GM21529 (cell line): ENCODE data around the gene DPYD.

Source experiments
- ATAC-seq: cut with Tn5 transposase; IDR thresholded peaks from one replicate; pipeline ENCODE4 v1.9.1; 2021; ENCODE audit not compliant: unreplicated experiment

The DPYD gene

DNA sequence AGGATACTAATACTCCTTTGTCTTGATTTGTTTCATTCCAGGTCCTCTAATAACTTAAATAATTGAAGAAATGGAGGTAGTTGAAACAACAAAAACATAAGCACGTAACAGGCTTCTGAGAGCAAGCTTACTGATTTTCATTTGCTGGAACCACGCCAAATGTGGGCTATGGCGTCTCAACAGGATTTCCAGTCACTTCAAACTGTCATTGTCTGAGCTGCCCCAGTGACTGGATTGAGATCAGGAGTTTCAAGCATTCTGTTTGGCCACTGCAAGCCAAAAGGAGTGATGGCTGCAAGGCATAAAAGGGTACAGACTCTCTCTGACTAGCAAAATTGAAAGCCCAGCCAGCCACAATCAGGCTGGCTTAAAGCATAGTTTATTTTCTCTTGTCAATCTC lies 289.9 kb downstream of the DPYD start:
- no peak for ATAC-seq

DNA sequence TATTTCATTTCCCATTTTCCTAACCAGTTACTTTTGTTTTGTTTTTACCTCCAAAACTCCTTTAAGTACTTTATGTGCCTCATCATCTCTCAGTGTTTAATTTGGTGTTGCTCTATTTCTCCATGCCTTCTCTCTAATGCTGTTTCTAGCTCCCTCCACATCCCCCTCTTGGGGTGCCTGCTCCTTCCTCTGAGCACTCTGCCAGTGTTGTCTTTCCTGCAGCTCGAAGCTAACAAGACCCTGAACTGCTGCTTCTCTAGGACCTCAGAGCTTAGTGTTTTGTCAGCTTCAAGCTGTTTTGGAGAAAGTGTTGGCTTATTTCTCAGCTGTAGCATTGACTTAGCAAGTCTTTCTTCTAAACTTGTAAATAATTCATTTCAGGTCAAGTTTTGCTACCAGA lies 290.6 kb downstream of the DPYD start:
- no peak for ATAC-seq

DNA sequence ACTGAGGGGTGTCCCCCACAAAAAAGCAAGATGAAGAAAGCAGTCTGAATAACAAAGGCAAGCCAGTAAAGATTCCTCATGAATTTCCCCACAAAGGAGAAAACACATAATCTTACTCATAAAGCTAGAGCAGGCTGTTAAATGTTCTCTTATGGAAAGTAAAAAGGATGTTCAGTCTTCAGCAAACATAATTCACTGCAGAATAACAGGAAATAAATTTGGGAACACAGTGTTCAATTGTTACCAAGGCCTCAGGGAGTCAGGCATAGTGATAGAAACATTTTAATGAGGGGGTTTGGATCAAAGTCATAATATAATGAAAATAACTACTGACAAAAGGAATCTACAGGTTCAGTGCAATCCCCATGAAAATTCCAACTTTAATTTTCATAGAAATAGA lies 297.6 kb downstream of the DPYD start:
- ATAC-seq: no peak

DNA sequence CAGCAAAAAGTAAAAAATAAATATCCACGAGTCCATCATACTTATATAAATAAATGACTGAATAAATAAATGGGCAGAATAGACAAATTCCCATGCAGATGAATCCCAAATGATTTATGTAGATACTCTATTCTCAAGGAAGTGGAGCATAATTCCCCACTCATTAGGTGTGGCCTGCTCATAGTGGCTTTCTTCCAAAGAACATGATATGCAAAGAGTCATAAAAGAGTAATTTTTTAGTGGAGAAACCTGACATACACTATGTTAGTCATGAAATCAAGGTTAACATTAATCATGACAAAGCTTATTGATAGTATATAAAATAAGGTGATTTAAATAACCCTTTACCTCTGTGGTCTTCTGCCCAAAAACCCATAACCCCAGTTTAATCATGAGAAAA lies 298.9 kb downstream of the DPYD start:
- ATAC-seq: no peak

DNA sequence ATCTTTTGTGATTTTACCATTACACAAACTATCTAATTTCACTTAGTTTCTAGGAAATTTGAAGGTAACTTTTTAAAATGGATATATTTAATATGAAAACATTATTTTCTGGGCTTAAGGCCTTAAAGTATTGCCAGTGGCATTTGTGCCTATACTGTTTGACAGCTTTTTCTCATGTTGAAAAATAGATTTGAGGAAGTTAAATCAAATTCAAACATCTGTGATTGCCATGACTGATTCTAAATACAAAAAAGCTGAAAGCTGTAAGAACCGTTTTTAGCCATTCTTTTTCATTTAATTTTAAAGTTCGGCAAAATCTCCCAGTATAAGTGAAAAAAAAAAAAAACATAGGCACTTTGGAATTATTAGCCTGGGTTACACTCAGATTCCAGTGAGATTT lies 301.1 kb downstream of the DPYD start:
- no peak for ATAC-seq

DNA sequence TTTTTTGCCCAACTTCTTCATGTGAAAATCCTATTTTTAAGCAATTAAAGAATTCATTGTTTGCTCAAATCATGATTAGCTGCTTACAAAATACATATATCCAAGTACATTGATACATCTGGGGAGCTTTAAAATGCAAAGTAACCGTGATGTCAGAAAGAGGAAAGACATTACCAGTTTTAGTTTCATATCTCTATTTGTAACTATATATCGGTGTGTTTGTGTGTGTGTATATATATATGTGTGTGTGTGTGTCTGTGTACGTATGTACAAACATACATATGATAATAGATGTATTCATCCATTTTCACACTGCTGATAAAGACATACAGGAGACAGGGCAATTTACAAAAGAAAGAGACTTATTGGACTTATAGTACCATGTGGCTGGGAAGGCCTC lies 310.1 kb downstream of the DPYD start:
- no peak for ATAC-seq

DNA sequence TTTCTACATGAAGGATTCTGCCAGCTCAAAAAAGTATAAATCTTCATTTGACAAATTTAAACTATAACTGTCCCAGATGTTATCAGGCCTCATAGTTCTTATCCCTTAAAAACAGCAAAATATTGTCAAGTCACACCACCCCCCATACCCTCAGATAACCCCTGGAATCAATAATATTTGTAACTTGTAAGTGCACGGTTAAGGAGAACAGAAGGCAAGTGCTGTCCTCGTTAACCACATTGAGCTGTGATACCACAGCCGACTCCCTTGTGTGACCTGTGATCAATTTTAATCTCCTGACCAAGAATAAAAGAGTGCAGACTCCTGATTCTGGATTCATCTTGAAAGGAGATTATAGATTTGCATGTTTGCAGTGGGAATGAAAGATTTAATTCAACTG lies 310.7 kb downstream of the DPYD start:
- no peak for ATAC-seq

- no peak for ATAC-seq
Observed at GRCh38 chr1:97608272-97608671, 312.6 kb downstream of the DPYD start.

DNA sequence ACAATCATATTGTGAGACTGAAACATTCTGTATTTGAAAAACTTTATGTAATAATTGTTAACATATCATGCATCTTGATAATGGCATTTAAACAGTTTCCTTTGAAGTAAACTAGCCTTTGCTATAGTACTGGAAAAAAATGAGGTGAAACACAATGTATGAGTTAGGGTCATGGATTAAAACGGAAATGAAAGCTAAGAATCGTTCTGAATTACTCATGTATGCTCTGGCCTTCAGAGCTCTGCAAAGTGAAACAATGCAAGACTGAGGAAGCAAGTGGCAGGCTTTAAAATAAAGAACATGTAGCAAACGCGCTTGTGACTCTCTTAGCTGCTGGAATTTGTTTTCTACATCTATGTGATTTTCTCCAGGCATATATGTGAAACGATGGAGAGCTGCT lies 317.1 kb downstream of the DPYD start:
- ATAC-seq: no peak

DNA sequence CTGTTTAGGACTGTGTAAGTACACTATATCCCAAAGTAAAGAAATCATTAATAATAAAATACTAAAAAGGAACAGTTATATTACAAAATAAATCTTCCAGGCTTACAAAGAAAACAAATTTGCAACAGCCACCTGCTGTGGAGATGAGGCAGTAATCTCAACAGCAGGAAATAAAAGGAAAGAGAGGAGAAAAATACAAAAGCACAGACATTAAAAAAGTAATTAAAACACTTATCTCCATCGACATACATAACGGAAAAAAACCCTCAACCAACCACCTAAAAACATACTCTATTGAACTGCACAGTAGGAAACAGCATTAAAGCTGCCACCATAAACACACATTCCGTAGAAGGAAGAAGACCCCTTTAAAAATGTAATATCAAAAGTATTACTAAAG lies 317.6 kb downstream of the DPYD start:
- ATAC-seq: no peak

DNA sequence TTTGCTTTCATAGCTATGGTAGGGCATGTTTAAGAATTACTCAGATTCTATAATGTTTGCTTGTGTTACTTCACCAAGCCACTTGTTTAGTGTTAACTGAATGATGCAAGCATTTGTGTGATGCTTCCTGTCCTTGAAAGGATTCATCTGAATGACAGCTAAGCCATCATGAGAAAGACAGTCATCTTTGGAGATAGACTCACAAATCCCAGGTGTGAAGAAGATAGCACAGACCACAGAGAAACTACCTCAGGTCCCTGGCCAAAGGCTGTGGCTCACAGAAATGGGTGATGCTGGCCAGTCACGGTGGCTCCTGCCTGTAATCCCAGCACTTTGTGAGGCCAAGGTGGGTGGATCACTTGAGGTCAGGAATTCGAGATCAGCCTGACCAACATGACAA lies 321.4 kb downstream of the DPYD start:
- ATAC-seq: no peak

- no peak for ATAC-seq
Observed at GRCh38 chr1:97593192-97593591, 327.6 kb downstream of the DPYD start.

DNA sequence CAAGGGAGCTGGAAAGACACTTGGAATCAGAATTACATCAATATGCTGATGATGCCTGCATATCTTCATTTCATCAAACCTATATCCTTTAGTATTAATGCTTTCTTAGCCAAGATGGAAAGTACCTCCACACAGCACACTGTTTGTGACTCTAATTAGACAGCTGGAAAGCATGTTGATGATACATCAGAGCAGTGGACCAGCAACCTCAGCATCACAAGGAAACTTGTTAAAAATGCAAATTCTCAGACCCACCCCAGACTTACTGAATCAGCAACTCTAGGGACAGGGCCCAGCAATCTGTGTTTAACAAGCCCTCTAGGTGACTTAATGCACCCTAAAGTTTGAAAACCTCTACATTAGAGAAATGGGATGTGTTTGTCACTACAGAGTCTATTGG lies 332.1 kb downstream of the DPYD start:
- ATAC-seq: no peak

- ATAC-seq: no peak
Observed at GRCh38 chr1:97581614-97582051, 339.2 kb downstream of the DPYD start.

DNA sequence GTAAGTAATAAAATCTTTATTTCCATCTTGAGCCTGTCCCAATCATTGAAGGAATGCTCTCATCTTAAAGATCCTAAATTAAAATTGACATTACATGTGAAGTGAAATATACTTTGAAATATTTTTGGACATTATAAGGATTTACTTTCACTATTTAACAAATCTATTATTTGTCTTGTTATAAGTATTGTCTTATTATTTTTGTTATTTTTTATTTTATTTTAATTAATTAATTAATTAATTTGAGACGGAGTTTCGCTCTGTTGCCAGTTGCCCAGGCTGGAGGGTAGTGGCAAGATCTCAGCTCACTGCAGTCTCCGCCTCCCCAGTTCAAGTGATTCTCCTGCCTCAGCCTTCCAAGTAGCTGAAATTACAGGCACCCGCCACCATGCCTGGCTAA lies 343.2 kb downstream of the DPYD start:
- no peak for ATAC-seq

DNA sequence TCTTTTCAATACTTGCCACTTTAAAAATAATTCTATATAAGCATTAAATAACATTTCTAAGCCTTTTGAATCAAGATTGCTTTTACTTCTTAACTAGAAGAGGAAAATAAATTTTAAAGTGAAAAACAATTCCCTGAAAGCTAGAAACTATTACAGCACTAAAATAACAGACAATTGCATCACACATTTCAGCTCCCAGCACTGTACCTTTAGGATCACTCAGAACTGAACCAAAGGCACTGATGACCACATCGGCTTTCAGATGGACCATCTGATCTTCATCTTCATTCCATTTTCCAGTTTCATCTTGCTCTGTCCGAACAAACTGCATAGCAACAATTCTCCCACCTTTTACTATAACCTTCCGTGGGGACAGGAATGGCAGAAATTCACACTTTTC lies 347.3 kb downstream of the DPYD start:
- ATAC-seq: no peak

GRCh38 chr1:97572561-97572960 lies 348.3 kb downstream of the DPYD start:
- ATAC-seq: no peak

GRCh38 chr1:97571760-97572159 lies 349.1 kb downstream of the DPYD start:
- ATAC-seq: no peak

DNA sequence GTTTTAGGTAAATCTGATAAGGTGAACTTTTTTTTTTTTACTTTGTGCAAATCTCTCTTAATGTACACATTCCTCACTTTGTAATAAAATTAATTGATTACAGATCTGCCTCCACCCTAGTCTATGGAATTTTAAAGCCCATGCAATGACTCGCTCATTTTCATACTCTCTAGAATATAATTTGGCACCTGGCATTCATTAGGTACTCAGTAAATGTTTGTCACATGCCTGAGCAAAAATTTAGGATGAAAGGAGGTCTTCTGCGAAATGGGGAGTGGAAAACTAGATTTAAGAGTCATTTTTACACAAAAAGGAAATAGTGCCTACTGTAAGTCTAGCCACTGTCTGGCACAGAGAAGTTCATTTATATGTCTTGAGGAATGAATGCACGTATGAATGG lies 350.1 kb downstream of the DPYD start:
- ATAC-seq: no peak

DNA sequence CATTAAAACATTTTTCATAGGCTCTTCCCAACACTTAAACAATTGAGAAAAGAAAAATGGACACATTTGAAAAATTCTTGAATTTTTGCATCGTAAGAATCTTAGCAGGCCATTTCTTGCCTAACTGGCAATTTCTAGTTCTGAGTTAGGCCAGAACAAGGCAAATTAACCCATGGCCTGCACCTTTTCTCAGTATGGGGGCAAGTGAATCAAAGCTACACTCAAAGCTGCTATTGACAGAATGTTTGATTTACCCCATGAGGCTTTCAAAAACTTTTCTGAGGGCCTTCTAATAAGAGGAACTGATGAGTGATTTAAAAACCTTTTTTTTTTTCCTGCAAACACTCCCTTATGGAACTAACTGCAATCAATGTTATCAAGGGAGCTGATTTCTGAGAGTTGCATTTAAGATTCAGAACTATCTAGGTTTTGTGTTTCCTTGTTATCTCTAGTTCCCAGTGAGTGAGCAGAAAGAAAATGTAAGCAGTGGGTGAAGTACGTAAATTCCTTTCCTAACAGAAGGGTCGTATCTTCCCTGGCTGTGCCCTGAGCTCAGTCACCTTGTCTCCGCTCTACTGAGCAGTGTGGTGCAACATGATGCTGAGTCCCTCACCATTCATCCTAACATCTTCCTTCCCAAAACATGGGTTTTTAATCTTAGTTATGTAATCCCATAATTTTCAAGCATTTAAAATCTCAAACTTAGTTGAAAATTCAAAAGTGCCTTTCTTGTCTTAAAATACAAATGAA lies 353.7 kb downstream of the DPYD start:
- no peak for ATAC-seq

DNA sequence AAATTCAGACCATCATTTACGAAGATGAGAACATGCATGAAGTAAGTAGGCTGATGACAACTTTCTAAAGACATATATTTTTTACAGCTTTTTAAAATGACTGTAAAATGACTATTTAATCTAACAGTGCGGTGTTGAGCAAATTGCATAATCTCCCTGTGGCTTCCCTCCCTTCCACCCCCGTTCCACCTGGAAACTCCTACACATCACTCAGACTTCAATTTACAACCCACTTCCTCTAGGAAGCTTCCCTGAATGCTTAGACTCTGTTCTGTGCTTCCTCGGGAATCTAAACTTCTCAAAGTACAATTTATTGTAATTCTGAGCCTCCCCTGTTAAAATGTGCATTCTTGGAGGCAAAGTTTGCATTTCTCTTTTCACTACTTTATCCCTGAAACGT lies 354.9 kb downstream of the DPYD start:
- no peak for ATAC-seq

GRCh38 chr1:97563926-97564325 lies 356.9 kb downstream of the DPYD start:
- ATAC-seq: no peak

DNA sequence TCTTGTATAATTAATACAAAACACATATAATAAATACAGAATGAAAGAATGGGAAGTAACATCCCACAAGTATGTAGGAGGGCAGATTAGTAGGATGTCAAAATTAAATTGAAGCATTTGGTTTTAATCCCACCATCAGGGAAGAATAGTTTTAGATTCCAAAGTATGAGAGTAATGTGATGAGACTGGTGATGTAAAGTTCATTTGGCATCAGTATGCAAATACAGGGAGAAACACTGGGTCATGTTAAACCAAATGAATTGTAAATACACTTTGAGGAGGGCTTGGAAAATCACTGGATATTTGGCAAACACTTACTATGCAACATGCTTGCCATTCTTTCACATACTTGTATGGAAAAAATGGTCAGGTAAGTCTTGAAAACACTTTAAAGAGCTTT lies 358.8 kb downstream of the DPYD start:
- ATAC-seq: no peak
